ENCODE results near the gene SNX20. TPM values are rescaled to one million over a fixed set of nuclear protein-coding genes. Genes with fewer than 3 reads are reported as not detected.

SNX20 gene
- total RNA-seq, 1 donor from 2014 or later, result not detected

DNA sequence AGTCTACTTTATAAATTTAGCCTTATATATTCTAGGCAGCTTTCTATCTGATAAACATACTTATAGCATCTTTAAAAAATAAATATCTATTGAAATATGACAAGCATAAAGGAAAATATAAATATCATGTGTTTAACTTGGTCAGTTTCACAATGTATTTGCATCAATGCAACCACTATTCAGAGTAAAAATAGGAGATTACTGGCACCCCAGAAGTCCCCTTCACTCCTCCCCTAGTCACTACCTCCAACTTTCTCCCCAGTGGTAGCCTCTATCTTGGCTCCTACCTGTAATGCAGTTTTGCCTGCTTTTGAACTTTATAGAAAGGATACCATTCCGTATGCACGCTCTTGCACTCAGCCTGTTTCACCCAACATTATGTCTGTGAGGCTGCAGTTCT, 9.1 kb upstream of the SNX20 start:
- no peak overlapping the region for H3K4me3 Mint-ChIP-seq
- DNase-seq (ENCODE audit: extremely low spot score, unreplicated experiment), result no peak
- no peak overlapping the region for H3K27ac Mint-ChIP-seq
- H3K27me3 Mint-ChIP-seq, result peaks cover 34% of the 10 kb centered on the region
- no peaks in the 10 kb centered on the region for H3K4me1 Mint-ChIP-seq (ENCODE audit: unreplicated experiment)
- no peaks in the 10 kb centered on the region for H3K9me3 Mint-ChIP-seq
- H3K36me3 Mint-ChIP-seq, result no peaks in the 10 kb centered on the region
- TF ChIP-seq, protein P1, sequence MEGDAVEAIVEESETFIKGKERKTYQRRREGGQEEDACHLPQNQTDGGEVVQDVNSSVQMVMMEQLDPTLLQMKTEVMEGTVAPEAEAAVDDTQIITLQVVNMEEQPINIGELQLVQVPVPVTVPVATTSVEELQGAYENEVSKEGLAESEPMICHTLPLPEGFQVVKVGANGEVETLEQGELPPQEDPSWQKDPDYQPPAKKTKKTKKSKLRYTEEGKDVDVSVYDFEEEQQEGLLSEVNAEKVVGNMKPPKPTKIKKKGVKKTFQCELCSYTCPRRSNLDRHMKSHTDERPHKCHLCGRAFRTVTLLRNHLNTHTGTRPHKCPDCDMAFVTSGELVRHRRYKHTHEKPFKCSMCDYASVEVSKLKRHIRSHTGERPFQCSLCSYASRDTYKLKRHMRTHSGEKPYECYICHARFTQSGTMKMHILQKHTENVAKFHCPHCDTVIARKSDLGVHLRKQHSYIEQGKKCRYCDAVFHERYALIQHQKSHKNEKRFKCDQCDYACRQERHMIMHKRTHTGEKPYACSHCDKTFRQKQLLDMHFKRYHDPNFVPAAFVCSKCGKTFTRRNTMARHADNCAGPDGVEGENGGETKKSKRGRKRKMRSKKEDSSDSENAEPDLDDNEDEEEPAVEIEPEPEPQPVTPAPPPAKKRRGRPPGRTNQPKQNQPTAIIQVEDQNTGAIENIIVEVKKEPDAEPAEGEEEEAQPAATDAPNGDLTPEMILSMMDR (conservative IDR thresholded peaks at IDR 0.05), result no peak

GRCh38 chr16:50688867-50689266, 7.8 kb upstream of the SNX20 start:
- H3K9me3 Mint-ChIP-seq, result no peaks in the 10 kb centered on the region
- peaks cover 23% of the 10 kb centered on the region for H3K27me3 Mint-ChIP-seq
- TF ChIP-seq, protein P1 (conservative IDR thresholded peaks at IDR 0.05), result no peak
- H3K4me1 Mint-ChIP-seq (ENCODE audit: unreplicated experiment), result no peaks in the 10 kb centered on the region
- no peak overlapping the region for H3K4me3 Mint-ChIP-seq
- H3K27ac Mint-ChIP-seq, result no peak overlapping the region
- DNase-seq (ENCODE audit: extremely low spot score, unreplicated experiment), result no peak
- H3K36me3 Mint-ChIP-seq, result no peaks in the 10 kb centered on the region

- no peak overlapping the region for H3K4me3 Mint-ChIP-seq
- H3K9me3 Mint-ChIP-seq, result no peaks in the 10 kb centered on the region
- no peak for DNase-seq (ENCODE audit: extremely low spot score, unreplicated experiment)
- H3K27me3 Mint-ChIP-seq, result peaks cover 21% of the 10 kb centered on the region
- TF ChIP-seq, protein P1 (conservative IDR thresholded peaks at IDR 0.05), result no peak
- no peaks in the 10 kb centered on the region for H3K4me1 Mint-ChIP-seq (ENCODE audit: unreplicated experiment)
- H3K27ac Mint-ChIP-seq, result no peak overlapping the region
- no peaks in the 10 kb centered on the region for H3K36me3 Mint-ChIP-seq
Measured at GRCh38 chr16:50688083-50688482, 7.0 kb upstream of the SNX20 start.

GRCh38 chr16:50685462-50686063, 4.5 kb upstream of the SNX20 start:
- no peaks in the 10 kb centered on the region for H3K36me3 Mint-ChIP-seq
- no peaks in the 10 kb centered on the region for H3K4me1 Mint-ChIP-seq (ENCODE audit: unreplicated experiment)
- TF ChIP-seq, protein P1 (conservative IDR thresholded peaks at IDR 0.05), result no peak
- DNase-seq (ENCODE audit: extremely low spot score, unreplicated experiment), result no peak
- H3K27me3 Mint-ChIP-seq, result peaks cover 5% of the 10 kb centered on the region
- no peak overlapping the region for H3K4me3 Mint-ChIP-seq
- no peaks in the 10 kb centered on the region for H3K9me3 Mint-ChIP-seq
- no peak overlapping the region for H3K27ac Mint-ChIP-seq

DNA sequence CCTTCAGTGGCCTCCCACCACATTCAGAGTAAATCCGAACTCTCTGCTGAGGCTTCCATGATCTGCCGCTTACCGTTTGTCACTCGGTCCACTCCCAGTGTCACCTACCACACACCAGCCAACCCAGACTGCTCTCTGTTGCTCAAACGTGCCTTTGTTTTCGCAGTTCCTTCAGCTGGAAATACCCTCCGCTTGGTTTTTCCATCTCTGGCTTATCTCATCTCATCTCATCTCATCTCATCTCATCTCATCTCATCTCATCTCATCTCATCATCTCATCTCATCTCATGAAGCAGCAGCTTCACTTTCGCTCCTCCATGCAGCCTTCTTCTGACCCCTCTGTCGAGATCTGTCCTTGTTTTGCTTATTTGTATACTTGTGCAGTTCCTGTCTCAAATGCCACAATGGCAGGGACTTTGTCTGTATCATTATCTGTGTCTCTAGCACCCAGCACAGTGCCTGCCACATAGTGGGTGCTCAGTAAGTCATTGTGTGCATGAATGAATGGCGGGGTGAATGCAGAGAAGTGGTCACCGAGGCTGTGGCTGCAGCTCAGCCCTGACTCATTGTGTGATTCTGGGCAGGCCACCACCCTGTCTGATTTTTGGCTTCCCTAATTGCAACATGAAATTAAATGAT, 3.8 kb upstream of the SNX20 start:
- Mint-ChIP-seq H3K4me3 (no peak overlapping the region), H3K27me3 (peaks cover 3% of the 10 kb centered on the region), H3K4me1 (ENCODE audit: unreplicated experiment) (no peaks in the 10 kb centered on the region), H3K27ac (no peak overlapping the region), H3K36me3 (no peaks in the 10 kb centered on the region), H3K9me3 (no peaks in the 10 kb centered on the region)
- no peak for DNase-seq (ENCODE audit: extremely low spot score, unreplicated experiment)
- TF ChIP-seq, protein P1 (conservative IDR thresholded peaks at IDR 0.05), result no peak
